Endothelial cell (in vitro differentiated cells): ENCODE data around the gene KCTD8. TPM values are rescaled to one million over a fixed set of nuclear protein-coding genes. Genes with fewer than 3 reads are reported as not detected.

Experiments used
- DNase-seq: peaks from one replicate; pipeline ENCODE4 v3.0.0; 2021; ENCODE audit warnings: low spot score
- H3K27ac Mint-ChIP-seq: one replicate; pipeline ENCODE4 v1.8.0; 2021; ENCODE audit warnings: mixed read lengths, inconsistent platforms; ENCODE audit not compliant: unreplicated experiment
- H3K27me3 Mint-ChIP-seq: one replicate; pipeline ENCODE4 v1.8.0; 2021; ENCODE audit warnings: mild to moderate bottlenecking, moderate library complexity, mixed read lengths, inconsistent platforms; ENCODE audit not compliant: unreplicated experiment
- H3K36me3 Mint-ChIP-seq: one replicate; pipeline ENCODE4 v1.8.0; 2021; ENCODE audit warnings: mild to moderate bottlenecking, low read depth, mixed read lengths, inconsistent platforms; ENCODE audit not compliant: unreplicated experiment
- H3K4me1 Mint-ChIP-seq: one replicate; pipeline ENCODE4 v1.8.0; 2021; ENCODE audit warnings: mild to moderate bottlenecking, mixed read lengths, inconsistent platforms; ENCODE audit not compliant: unreplicated experiment
- H3K4me3 Mint-ChIP-seq: one replicate; pipeline ENCODE4 v1.8.0; 2021; ENCODE audit warnings: mild to moderate bottlenecking, mixed read lengths, inconsistent platforms; ENCODE audit not compliant: unreplicated experiment
- H3K9me3 Mint-ChIP-seq: one replicate; pipeline ENCODE4 v1.8.0; 2021; ENCODE audit warnings: mixed read lengths, inconsistent platforms; ENCODE audit not compliant: unreplicated experiment
- CTCF ChIP-seq: fragments of 200-600 bp; sonication (generic); IDR thresholded peaks from one replicate; pipeline ENCODE4 v1.5.0; 2021; ENCODE audit warnings: antibody characterized with exemption; ENCODE audit not compliant: unreplicated experiment
- total RNA-seq: library from RNA; stranded (reverse); fragmentation: NEBNext Ultra II Directional; extraction: Animal tissue kit (Norgen Biotek cat#: 25700); gene quantifications from one replicate; pipeline ENCODE4 v1.2.1, GENCODE V29; 2021; ENCODE audit not compliant: unreplicated experiment

Gene KCTD8
- total RNA-seq, 1 donor from 2014 or later = 0.62 TPM

DNA sequence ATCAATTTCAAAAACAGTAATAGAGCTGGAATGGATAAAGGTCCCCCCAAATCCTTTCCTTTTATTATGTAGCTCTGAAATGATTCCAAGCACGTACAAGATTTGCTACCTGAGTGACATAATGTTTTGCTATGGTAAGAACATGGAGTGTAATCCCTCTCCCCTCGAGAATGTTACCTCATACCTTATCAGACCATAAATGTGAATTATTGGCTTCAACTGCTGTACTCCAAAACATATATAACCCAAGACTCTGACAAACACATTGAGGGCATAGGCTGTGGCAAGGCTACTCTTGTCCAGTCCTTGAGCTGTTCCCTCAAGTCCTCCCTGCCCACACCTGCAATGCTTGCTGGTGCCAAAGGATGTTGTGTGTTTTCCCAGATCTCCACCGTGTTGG lies 286.9 kb downstream of the KCTD8 start:
- Mint-ChIP-seq H3K4me3 (no peak overlapping the region), H3K27ac (no peak overlapping the region), H3K36me3 (no peaks in the 10 kb centered on the region), H3K4me1 (no peaks in the 10 kb centered on the region), H3K9me3 (no peaks in the 10 kb centered on the region), H3K27me3 (no peaks in the 10 kb centered on the region)
- no peak for DNase-seq
- TF ChIP-seq CTCF = no peak

DNA sequence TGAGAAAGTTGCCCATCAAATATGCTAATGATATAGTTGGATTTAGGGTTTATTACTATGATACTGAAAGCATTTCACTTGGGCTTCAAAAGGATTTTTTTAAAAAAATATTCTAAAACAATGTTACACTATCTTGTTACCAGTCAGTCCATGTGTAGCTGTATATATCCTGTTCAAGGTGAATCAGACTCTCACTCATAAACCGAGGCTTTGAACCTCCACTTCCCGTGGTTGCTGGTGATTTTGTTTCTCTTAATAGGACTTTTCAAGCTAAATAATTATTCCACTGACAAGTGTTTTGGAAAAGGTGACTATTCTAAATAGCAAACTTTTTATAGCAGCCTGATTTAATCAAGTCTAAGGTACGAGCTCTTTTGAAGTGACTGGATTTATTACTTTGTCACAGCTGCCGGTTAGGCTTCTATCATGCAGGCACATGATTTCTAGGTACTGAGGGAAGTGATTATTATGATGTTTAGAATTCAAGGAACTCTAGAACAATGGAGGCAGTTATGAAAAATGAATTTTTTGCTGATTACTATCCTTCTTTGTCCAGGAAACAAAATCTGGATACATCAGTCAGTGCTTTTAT lies 287.7 kb downstream of the KCTD8 start:
- no peak overlapping the region for H3K27ac Mint-ChIP-seq
- H3K27me3 Mint-ChIP-seq = peaks cover 1% of the 10 kb centered on the region
- H3K36me3 Mint-ChIP-seq = no peaks in the 10 kb centered on the region
- no peak overlapping the region for H3K4me3 Mint-ChIP-seq
- no peaks in the 10 kb centered on the region for H3K9me3 Mint-ChIP-seq
- DNase-seq = no peak
- no peaks in the 10 kb centered on the region for H3K4me1 Mint-ChIP-seq
- TF ChIP-seq CTCF = no peak

GRCh38 chr4:44159991-44160390 lies 288.6 kb downstream of the KCTD8 start:
- no peak for DNase-seq
- no peaks in the 10 kb centered on the region for H3K9me3 Mint-ChIP-seq

GRCh38 chr4:44157611-44158277 lies 290.9 kb downstream of the KCTD8 start:
- no peak for TF ChIP-seq CTCF
- Mint-ChIP-seq H3K27ac (no peak overlapping the region), H3K4me1 (no peaks in the 10 kb centered on the region), H3K4me3 (no peak overlapping the region), H3K36me3 (no peaks in the 10 kb centered on the region), H3K9me3 (no peaks in the 10 kb centered on the region), H3K27me3 (peaks cover 1% of the 10 kb centered on the region)
- no peak for DNase-seq

More at GRCh38 chr4:44159991-44160390, 288.6 kb downstream of the KCTD8 start:
- Mint-ChIP-seq H3K27ac (no peak overlapping the region), H3K4me1 (no peaks in the 10 kb centered on the region), H3K27me3 (peaks cover 1% of the 10 kb centered on the region), H3K36me3 (no peaks in the 10 kb centered on the region), H3K4me3 (no peak overlapping the region)
- TF ChIP-seq CTCF = no peak

- H3K27me3 Mint-ChIP-seq = no peaks in the 10 kb centered on the region
- H3K9me3 Mint-ChIP-seq = no peaks in the 10 kb centered on the region
- DNase-seq = no peak
- H3K4me3 Mint-ChIP-seq = no peak overlapping the region
- peak overlapping the region; percentile 20 for H3K27ac Mint-ChIP-seq
- peaks cover 5% of the 10 kb centered on the region for H3K36me3 Mint-ChIP-seq
- TF ChIP-seq CTCF = no peak
- H3K4me1 Mint-ChIP-seq = peaks cover 16% of the 10 kb centered on the region
Observed at GRCh38 chr4:44150091-44150576, 298.5 kb downstream of the KCTD8 start.
